ENCODE measurements around the gene HMG20A. TPM values are rescaled to one million over a fixed set of nuclear protein-coding genes. Genes with fewer than 3 reads are reported as not detected.

The HMG20A gene
- total RNA-seq, 1 donor from 2014 or later, result 9.7 TPM

- H3K4me3 ChIP-seq (ENCODE audit: low read depth, low read length), result no peak overlapping the region
- DNase-seq (ENCODE audit: low read depth) (no peak), FAIRE-seq (no peak)
- H3K27me3 ChIP-seq (ENCODE audit: control insufficient read depth, insufficient read depth, low read length), result no peaks in the 10 kb centered on the region
- no peak for TF ChIP-seq CTCF (IDR thresholded peaks at IDR 0.05; ENCODE audit: insufficient read depth, low read length, severe bottlenecking)
- H3K36me3 ChIP-seq (ENCODE audit: control insufficient read depth, insufficient read depth, low read length), result no peaks in the 10 kb centered on the region
These were observed 5.1 kb upstream of the HMG20A start for GRCh38 chr15:77415450-77416147.

- H3K36me3 ChIP-seq (ENCODE audit: control insufficient read depth, insufficient read depth, low read length), result no peaks in the 10 kb centered on the region
- DNase-seq (ENCODE audit: low read depth) (no peak), FAIRE-seq (no peak)
- no peak overlapping the region for H3K4me3 ChIP-seq (ENCODE audit: low read depth, low read length)
- H3K27me3 ChIP-seq (ENCODE audit: control insufficient read depth, insufficient read depth, low read length), result no peaks in the 10 kb centered on the region
- TF ChIP-seq CTCF (IDR thresholded peaks at IDR 0.05; ENCODE audit: insufficient read depth, low read length, severe bottlenecking), result no peak
These were observed 4.6 kb upstream of the HMG20A start for GRCh38 chr15:77416148-77416455.

DNA sequence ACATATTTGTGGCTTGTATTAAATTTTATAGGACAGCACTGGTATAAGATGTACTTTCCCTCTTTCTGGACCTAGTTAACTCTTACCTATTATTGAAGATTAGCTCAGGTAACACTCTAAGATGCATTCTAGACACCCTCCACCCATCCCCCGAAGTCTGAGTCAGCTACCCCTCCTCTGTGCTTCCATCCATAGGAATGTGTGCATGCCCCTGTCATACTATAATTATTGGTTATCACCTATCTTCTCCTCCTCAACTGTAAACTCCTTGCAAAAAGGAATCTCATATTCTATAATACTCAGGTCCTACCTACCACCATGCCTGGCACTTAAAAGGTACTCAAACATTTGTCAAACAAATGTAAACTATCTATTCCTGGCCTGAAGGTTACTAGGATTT, 3.7 kb upstream of the HMG20A start:
- DNase-seq (ENCODE audit: low read depth) (peak; percentile 39), FAIRE-seq (no peak)
- Histone ChIP-seq H3K4me3 (ENCODE audit: low read depth, low read length) (no peak overlapping the region), H3K27me3 (ENCODE audit: control insufficient read depth, insufficient read depth, low read length) (no peaks in the 10 kb centered on the region), H3K36me3 (ENCODE audit: control insufficient read depth, insufficient read depth, low read length) (no peaks in the 10 kb centered on the region)
- TF ChIP-seq CTCF (IDR thresholded peaks at IDR 0.05; ENCODE audit: insufficient read depth, low read length, severe bottlenecking), result no peak

- H3K27me3 ChIP-seq (ENCODE audit: control insufficient read depth, insufficient read depth, low read length), result no peaks in the 10 kb centered on the region
- H3K4me3 ChIP-seq (ENCODE audit: low read depth, low read length), result no peak overlapping the region
- TF ChIP-seq CTCF (IDR thresholded peaks at IDR 0.05; ENCODE audit: insufficient read depth, low read length, severe bottlenecking), result no peak
- H3K36me3 ChIP-seq (ENCODE audit: control insufficient read depth, insufficient read depth, low read length), result no peaks in the 10 kb centered on the region
- DNase-seq (ENCODE audit: low read depth) (no peak), FAIRE-seq (no peak)
These were observed 3.1 kb upstream of the HMG20A start for GRCh38 chr15:77417602-77418001.

DNA sequence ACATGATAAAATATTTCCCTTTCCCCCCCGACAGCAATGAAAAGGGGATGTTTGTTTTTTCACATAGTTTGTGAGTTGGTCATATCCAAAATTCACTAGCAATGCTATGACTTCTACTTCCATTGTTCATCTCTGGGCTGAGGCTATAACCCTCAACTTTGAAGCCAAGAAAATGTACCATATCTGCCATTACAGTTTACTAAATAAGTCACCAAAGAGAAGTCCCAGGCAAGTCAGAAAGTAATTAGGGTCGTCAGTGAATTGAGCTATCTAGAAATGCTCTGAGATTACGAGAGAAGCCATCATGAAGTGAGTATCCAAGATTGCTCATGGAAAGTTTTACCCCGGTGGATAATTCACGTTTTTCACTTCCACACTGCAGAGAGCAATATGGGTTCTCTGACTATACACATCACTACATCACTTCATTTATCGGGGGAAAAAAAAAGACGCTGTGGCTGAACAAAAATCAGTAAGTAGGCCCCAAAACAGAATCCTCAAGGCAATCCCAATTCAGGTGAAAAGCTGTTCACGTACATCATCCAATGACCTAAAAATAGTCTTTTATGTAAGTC, 2.2 kb upstream of the HMG20A start:
- TF ChIP-seq CTCF (IDR thresholded peaks at IDR 0.05; ENCODE audit: insufficient read depth, low read length, severe bottlenecking), result no peak
- no peaks in the 10 kb centered on the region for H3K36me3 ChIP-seq (ENCODE audit: control insufficient read depth, insufficient read depth, low read length)
- H3K4me3 ChIP-seq (ENCODE audit: low read depth, low read length), result peak overlapping the region; percentile 91
- no peaks in the 10 kb centered on the region for H3K27me3 ChIP-seq (ENCODE audit: control insufficient read depth, insufficient read depth, low read length)
- FAIRE-seq (no peak), DNase-seq (ENCODE audit: low read depth) (no peak)
